Sigmoid colon (tissue), 4 donors: Measurements from ENCODE around the gene PDYN.

Experiments
- CTCF ChIP-seq, 4 experiments: fragments of 450-650 bp in 3 of 4; fragments of 200-600 bp in 1 of 4; IDR thresholded peaks; one replicate each; pipeline ENCODE4 v1.5.1; 2016 to 2019; ENCODE audit warnings: antibody characterized with exemption in 4 of 4, mild to moderate bottlenecking in 3 of 4, moderate library complexity in 2 of 4
- EP300 ChIP-seq, 4 donors: sonication (generic); formaldehyde crosslinking; IDR thresholded peaks; one replicate each; pipeline ENCODE4 v1.6.1; 2017; ENCODE audit warnings: antibody characterized with exemption in 4 of 4
- POLR2AphosphoS5 ChIP-seq, 4 donors: sonication (generic); formaldehyde crosslinking; IDR thresholded peaks; one replicate each; pipeline ENCODE4 v1.6.1; 2017; ENCODE audit warnings: antibody characterized with exemption in 4 of 4

GRCh38 chr20:1953621-1954020 is 40.2 kb downstream of the PDYN start:
- TF ChIP-seq EP300 (IDR thresholded peaks at IDR 0.05) (no peak), CTCF (IDR thresholded peaks at IDR 0.05) (no peak), POLR2AphosphoS5 (IDR thresholded peaks at IDR 0.05) (no peak)
